Measurements from ENCODE around the gene KCTD11.
"Not testable (repeated sequence)": the region's sequence is repeated elsewhere in the genome, so short reads cannot be mapped to it uniquely, and the experiment has no call there.

The KCTD11 gene

DNA sequence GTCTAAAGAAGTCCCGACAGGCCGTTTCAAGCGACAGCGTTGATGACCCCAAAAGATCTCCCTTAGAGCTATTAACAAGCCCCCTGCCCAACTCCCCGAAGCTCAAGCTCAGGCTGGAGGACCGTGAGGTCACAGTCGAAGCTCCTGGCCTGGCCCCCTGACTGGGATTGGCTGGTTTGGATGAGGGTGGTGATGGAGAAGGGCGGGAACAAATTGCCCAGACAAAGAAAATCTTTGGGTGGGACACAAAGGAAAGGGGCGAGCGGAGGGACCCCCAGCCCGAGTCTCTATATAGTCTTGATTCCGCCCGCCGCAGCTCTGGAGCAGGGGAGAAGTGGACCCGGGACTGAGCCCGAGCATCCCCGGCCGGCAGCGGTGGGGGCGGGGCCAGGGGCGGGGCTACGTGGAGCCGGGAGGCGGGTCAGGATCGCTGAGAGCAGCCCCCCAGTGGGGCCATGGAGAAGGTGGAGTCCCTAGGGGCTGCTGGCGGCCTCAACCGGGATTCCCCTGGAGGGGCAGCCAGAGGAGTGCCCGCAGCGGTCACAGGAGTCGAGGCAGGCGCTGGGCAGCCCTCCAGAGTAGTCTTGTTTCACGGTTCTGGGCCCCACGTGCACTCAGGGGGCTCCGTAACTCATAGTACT, 21.8 kb upstream of the KCTD11 start:
- Mint-ChIP-seq H3K4me3 (peak overlapping the region; percentile 92), H3K4me1 (ENCODE audit: low read depth) (peaks cover 43% of the 10 kb centered on the region), H3K9me3 (no peaks in the 10 kb centered on the region), H3K27ac (peak overlapping the region; percentile 99), H3K27me3 (no peaks in the 10 kb centered on the region), H3K36me3 (ENCODE audit: low read depth) (no peaks in the 10 kb centered on the region)

GRCh38 chr17:7330638-7331015, 21.3 kb upstream of the KCTD11 start:
- Mint-ChIP-seq H3K27ac (no peak overlapping the region), H3K4me3 (peak overlapping the region; percentile 92), H3K36me3 (ENCODE audit: low read depth) (no peaks in the 10 kb centered on the region), H3K4me1 (ENCODE audit: low read depth) (peaks cover 48% of the 10 kb centered on the region), H3K9me3 (no peaks in the 10 kb centered on the region), H3K27me3 (no peaks in the 10 kb centered on the region)

DNA sequence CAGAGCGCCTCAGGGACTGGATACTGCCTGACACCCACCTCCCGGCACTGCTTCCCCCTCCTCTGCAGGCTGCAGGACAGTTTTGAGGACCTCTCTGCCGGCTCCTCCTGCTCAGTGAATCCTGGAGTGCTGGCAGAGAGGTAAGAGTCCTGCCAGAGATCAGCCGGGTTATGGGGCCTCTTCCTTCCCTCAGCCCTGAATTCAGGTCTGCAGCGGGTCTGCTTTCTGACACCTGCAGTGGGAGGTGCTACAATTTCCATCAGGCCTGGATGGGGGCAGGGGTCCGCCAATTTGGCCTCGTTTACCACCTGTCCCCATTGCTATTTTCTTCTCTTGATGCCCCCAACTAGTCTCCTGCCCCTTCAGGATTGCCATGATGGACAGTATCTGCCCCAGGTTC, 19.9 kb upstream of the KCTD11 start:
- peaks cover 57% of the 10 kb centered on the region for H3K4me1 Mint-ChIP-seq (ENCODE audit: low read depth)
- no peak overlapping the region for H3K4me3 Mint-ChIP-seq
- H3K27ac Mint-ChIP-seq: peak overlapping the region; percentile 73
- H3K27me3 Mint-ChIP-seq: no peaks in the 10 kb centered on the region
- H3K36me3 Mint-ChIP-seq (ENCODE audit: low read depth): peaks cover 2% of the 10 kb centered on the region
- no peaks in the 10 kb centered on the region for H3K9me3 Mint-ChIP-seq

GRCh38 chr17:7332600-7333069, 19.3 kb upstream of the KCTD11 start:
- H3K4me1 Mint-ChIP-seq (ENCODE audit: low read depth): peaks cover 59% of the 10 kb centered on the region
- peak overlapping the region; percentile 35 for H3K4me3 Mint-ChIP-seq
- not testable (repeated sequence) for H3K9me3 Mint-ChIP-seq; H3K36me3 Mint-ChIP-seq (ENCODE audit: low read depth); H3K27me3 Mint-ChIP-seq
- peak overlapping the region; percentile 73 for H3K27ac Mint-ChIP-seq

GRCh38 chr17:7334938-7335538, 16.9 kb upstream of the KCTD11 start:
- Mint-ChIP-seq H3K9me3 (no peaks in the 10 kb centered on the region), H3K27me3 (no peaks in the 10 kb centered on the region), H3K36me3 (ENCODE audit: low read depth) (peaks cover 18% of the 10 kb centered on the region), H3K4me3 (peak overlapping the region; percentile 93), H3K4me1 (ENCODE audit: low read depth) (peaks cover 58% of the 10 kb centered on the region), H3K27ac (peak overlapping the region; percentile 94)

DNA sequence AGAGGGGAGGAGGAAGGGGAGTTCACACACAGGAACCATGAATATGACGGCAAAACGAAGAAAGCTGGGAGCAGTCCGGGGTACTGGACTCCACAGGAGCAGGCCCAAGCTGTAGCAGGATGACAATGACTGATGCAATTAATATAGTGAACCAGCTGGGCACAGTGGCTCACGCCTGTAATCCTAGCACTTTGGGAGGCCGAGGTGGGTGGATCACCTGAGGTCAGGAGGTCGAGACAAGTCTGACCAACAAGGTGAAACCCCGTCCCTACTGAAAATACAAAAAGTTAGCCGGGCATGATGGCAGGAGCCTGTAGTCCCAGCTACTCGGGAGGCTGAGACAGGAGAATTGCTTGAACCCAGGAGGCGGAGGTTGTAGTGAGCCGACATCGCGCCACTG, 16.2 kb upstream of the KCTD11 start:
- peak overlapping the region; percentile 93 for H3K4me3 Mint-ChIP-seq
- H3K9me3 Mint-ChIP-seq, H3K27me3 Mint-ChIP-seq: not testable (repeated sequence)
- H3K4me1 Mint-ChIP-seq (ENCODE audit: low read depth): peaks cover 58% of the 10 kb centered on the region
- peaks cover 23% of the 10 kb centered on the region for H3K36me3 Mint-ChIP-seq (ENCODE audit: low read depth)
- peak overlapping the region; percentile 94 for H3K27ac Mint-ChIP-seq

DNA sequence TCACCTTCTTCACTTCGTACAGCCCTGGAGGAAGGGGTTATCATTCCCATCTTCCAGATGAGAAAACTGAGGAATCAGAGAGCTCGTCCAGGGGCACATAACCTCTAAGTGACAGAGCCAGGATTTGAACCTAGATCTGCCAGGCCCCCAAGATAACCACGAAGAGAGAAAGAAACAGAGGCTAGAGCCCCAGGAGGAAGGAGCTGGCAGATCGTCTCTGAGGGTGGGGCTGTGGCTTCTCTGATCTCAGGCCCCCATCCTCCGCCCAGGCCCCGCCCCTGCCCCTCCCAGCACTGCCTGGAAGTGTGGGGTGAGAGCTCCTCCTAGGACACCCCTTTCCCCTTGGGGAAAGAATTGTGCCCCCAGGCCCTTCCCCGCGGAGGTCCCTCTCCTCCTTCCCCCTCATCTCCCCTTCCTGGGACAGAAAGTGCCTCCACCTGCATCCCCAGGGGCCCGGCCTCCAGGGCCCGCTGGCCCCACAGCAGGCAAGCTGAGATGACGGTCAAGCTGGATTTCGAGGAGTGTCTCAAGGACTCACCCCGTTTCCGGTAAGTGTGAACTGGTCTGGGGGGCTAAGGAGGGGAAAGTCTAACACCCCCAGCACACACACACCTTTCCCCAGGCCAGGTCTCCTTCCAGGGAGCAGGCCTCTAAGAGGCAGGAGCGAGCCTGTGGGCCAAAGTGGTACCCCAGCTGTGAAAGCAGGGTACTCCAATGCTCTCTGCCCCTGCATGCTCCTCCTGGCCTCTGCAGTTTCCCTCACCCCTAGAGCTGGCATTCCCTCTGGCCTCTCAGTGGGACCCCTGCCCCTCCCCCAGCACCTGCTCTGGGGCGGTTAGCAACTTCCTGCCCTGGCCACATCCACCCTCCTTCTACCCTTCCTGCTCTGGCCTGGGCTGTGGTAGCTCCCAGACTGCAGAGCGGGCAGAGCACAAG, 15.5 kb upstream of the KCTD11 start, which contains the start of gene ACAP1:
ACAP1 (plus strand) TSS at position 290 of the 936 bp plus-strand sequence; CDS start at position 496, 206 bp downstream.
- no peaks in the 10 kb centered on the region for H3K9me3 Mint-ChIP-seq
- peaks cover 55% of the 10 kb centered on the region for H3K4me1 Mint-ChIP-seq (ENCODE audit: low read depth)
- H3K36me3 Mint-ChIP-seq (ENCODE audit: low read depth): peaks cover 26% of the 10 kb centered on the region
- peak within 1 kb of the TSS; percentile 93 for H3K4me3 Mint-ChIP-seq
- H3K27me3 Mint-ChIP-seq: no peaks in the 10 kb centered on the region
- H3K27ac Mint-ChIP-seq: peak within 1 kb of the TSS; percentile 94

DNA sequence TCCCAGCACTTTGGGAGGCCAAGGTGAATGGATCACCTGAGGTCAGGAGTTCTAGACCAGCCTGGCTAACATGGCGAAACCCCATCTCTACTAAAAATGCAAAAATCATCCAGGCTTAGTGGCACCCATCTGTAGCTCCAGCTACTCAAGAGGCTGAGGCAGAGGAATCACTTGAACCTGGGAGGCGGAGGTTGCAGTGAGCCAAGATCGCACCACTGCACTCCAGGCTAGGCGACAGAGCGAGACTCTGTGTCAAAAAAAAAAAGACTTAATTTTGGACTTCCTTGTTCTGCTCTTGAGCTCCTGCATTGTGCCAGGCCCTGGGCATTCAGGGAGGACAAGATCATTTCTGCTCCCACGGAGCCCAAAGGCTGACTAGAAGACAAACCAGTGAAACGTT, 14.4 kb upstream of the KCTD11 start:
- Mint-ChIP-seq H3K4me1 (ENCODE audit: low read depth) (peaks cover 50% of the 10 kb centered on the region), H3K4me3 (peak overlapping the region; percentile 93), H3K27ac (peak overlapping the region; percentile 88), H3K36me3 (ENCODE audit: low read depth) (peaks cover 35% of the 10 kb centered on the region)
- not testable (repeated sequence) for H3K9me3 Mint-ChIP-seq, H3K27me3 Mint-ChIP-seq

GRCh38 chr17:7340179-7340578, 11.8 kb upstream of the KCTD11 start:
- Mint-ChIP-seq H3K4me1 (ENCODE audit: low read depth) (peaks cover 42% of the 10 kb centered on the region), H3K27me3 (no peaks in the 10 kb centered on the region), H3K9me3 (no peaks in the 10 kb centered on the region), H3K27ac (peak overlapping the region; percentile 8), H3K36me3 (ENCODE audit: low read depth) (peaks cover 40% of the 10 kb centered on the region), H3K4me3 (no peak overlapping the region)

DNA sequence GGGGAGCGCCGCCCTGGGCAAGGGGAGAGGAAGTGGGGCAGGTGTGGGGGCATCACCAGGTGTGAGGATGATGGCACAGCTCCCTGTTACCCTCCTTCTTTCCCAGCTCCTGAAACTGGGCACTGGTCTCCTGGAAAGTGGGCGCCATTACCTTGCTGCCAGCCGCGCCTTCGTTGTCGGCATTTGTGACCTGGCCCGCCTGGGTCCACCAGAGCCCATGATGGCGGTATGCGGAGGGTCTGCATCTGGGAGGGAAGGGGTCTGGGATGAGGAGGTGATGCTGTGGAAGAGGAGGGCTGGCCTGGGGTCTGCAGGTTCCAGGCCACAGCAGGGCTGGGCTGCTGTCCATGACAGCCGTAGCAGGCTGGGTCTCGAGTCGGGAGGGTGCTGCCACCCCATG, 10.1 kb upstream of the KCTD11 start:
- Mint-ChIP-seq H3K4me3 (no peak overlapping the region), H3K9me3 (no peaks in the 10 kb centered on the region), H3K4me1 (ENCODE audit: low read depth) (peaks cover 31% of the 10 kb centered on the region), H3K36me3 (ENCODE audit: low read depth) (peaks cover 49% of the 10 kb centered on the region), H3K27ac (no peak overlapping the region), H3K27me3 (no peaks in the 10 kb centered on the region)

DNA sequence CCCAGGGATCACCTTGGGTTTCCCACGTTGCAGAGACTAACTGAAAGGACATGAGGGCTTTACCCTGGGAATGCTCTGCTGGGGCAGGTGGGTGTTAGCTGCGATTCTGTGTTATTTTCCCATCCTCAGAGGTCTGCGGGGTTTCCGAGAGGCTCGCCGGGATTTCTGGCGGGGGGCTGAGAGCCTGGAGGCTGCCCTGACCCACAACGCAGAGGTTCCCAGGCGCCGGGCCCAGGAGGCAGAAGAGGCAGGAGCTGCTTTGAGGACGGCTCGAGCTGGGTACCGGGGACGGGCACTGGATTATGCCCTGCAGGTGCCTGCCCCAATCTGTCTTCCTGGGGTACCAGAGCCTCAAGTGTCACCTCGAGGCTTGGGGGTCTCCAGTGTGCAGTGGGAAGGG, 8.7 kb upstream of the KCTD11 start:
- Mint-ChIP-seq H3K36me3 (ENCODE audit: low read depth) (peaks cover 45% of the 10 kb centered on the region), H3K9me3 (no peaks in the 10 kb centered on the region), H3K27ac (peak overlapping the region; percentile 17), H3K4me3 (no peak overlapping the region), H3K27me3 (no peaks in the 10 kb centered on the region), H3K4me1 (ENCODE audit: low read depth) (peaks cover 19% of the 10 kb centered on the region)

GRCh38 chr17:7346761-7347614, 5.0 kb upstream of the KCTD11 start:
- Mint-ChIP-seq H3K4me1 (ENCODE audit: low read depth) (peaks cover 21% of the 10 kb centered on the region), H3K36me3 (ENCODE audit: low read depth) (peaks cover 40% of the 10 kb centered on the region), H3K4me3 (no peak overlapping the region), H3K9me3 (no peaks in the 10 kb centered on the region), H3K27me3 (no peaks in the 10 kb centered on the region), H3K27ac (no peak overlapping the region)

- Mint-ChIP-seq H3K27me3 (no peaks in the 10 kb centered on the region), H3K9me3 (no peaks in the 10 kb centered on the region), H3K27ac (peak overlapping the region; percentile 31), H3K4me1 (ENCODE audit: low read depth) (peaks cover 27% of the 10 kb centered on the region), H3K36me3 (ENCODE audit: low read depth) (peaks cover 35% of the 10 kb centered on the region), H3K4me3 (no peak overlapping the region)
Measured at GRCh38 chr17:7347630-7348477, 4.1 kb upstream of the KCTD11 start.
